GM21576 (cell line): ENCODE results near the gene INPP5K.

Source experiments
- ATAC-seq: cut with Tn5 transposase; IDR thresholded peaks from one replicate; pipeline ENCODE4 v1.9.1; 2021; ENCODE audit warnings: mild to moderate bottlenecking, moderate library complexity; ENCODE audit not compliant: unreplicated experiment

Gene INPP5K

GRCh38 chr17:1486802-1487695, 29.4 kb downstream of the INPP5K start:
- no peak for ATAC-seq

GRCh38 chr17:1485423-1486376, 30.7 kb downstream of the INPP5K start:
- no peak for ATAC-seq

- ATAC-seq = peak; percentile 27
Observed at GRCh38 chr17:1484676-1485422, 31.6 kb downstream of the INPP5K start.

- no peak for ATAC-seq
Observed at GRCh38 chr17:1484060-1484535, 32.3 kb downstream of the INPP5K start.

- no peak for ATAC-seq
Observed at GRCh38 chr17:1482680-1483079, 33.7 kb downstream of the INPP5K start.

- no peak for ATAC-seq
Observed at GRCh38 chr17:1481736-1482135, 34.7 kb downstream of the INPP5K start.

GRCh38 chr17:1480747-1481465, 35.5 kb downstream of the INPP5K start:
- no peak for ATAC-seq

- ATAC-seq = no peak
Observed at GRCh38 chr17:1478418-1478817, 38.0 kb downstream of the INPP5K start.

GRCh38 chr17:1475321-1475854, 41.0 kb downstream of the INPP5K start:
- ATAC-seq = no peak

GRCh38 chr17:1474402-1475189, 41.8 kb downstream of the INPP5K start:
- ATAC-seq = peak; percentile 69

- no peak for ATAC-seq
Observed at GRCh38 chr17:1473841-1474240, 42.6 kb downstream of the INPP5K start.

- ATAC-seq = no peak
Observed at GRCh38 chr17:1473170-1473569, 43.2 kb downstream of the INPP5K start.

- ATAC-seq = no peak
Observed at GRCh38 chr17:1471911-1472821, 44.2 kb downstream of the INPP5K start.

GRCh38 chr17:1471490-1471889, 44.9 kb downstream of the INPP5K start:
- no peak for ATAC-seq

GRCh38 chr17:1470755-1471462, 45.5 kb downstream of the INPP5K start:
- no peak for ATAC-seq

GRCh38 chr17:1470071-1470754, 46.2 kb downstream of the INPP5K start:
- ATAC-seq = no peak
